BE2C (cell line): Measurements from ENCODE around the gene BRD1.
"Not testable (repeated sequence)": the region's sequence is repeated elsewhere in the genome, so short reads cannot be mapped to it uniquely, and the experiment has no call there.

Experiments used
- DNase-seq: peaks from one replicate; pipeline ENCODE4 v3.0.0-alpha.2; 2020
- H3K27me3 ChIP-seq: fragments of 250-450 bp; sonication (Bioruptor Pico); 2 replicates; pipeline ENCODE4 v1.5.1; 2020; ENCODE audit warnings: mild to moderate bottlenecking
- H3K36me3 ChIP-seq: fragments of 250-450 bp; sonication (Bioruptor Pico); 2 replicates; pipeline ENCODE4 v1.5.1; 2020; ENCODE audit warnings: mild to moderate bottlenecking
- H3K4me1 ChIP-seq: fragments of 250-450 bp; sonication (Bioruptor Pico); 2 replicates; pipeline ENCODE4 v1.5.1; 2020
- H3K4me3 ChIP-seq: 2 replicates; pipeline ENCODE4 v1.5.1; 2011; ENCODE audit warnings: low read depth, low read length
- H3K9me3 ChIP-seq: fragments of 250-450 bp; sonication (Bioruptor Pico); 2 replicates; pipeline ENCODE4 v1.5.1; 2020
- TF ChIP-seq, protein P1 (sequence below): IDR thresholded peaks from 2 replicates; pipeline ENCODE4 v1.5.1; 2012; ENCODE audit warnings: mild to moderate bottlenecking, low read depth, low read length

The BRD1 gene

DNA sequence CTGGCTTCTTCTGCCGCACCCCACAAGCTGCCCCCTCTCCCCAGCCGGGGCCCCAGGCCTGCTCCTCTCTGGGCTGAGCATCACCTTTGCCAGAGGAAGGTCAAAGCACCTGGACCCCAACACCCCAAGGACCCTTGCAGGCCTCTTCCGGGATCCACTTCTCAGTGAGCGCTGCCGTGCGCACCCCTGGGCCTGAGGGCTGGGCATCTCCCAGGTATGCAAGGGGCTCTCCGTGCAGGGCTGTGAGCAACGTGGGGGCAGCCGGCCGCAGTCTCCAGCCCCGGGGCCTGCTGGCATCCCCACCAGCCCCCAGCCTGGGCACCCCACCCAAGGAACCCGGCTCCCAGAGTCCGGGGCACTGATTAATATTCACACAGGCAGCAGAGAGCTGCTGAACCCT lies 64.0 kb downstream of the BRD1 start:
- Histone ChIP-seq H3K27me3 (no peaks in the 10 kb centered on the region), H3K36me3 (no peaks in the 10 kb centered on the region), H3K9me3 (no peaks in the 10 kb centered on the region), H3K4me3 (no peak overlapping the region), H3K4me1 (no peaks in the 10 kb centered on the region)
- no peak for DNase-seq
- TF ChIP-seq, protein P1, sequence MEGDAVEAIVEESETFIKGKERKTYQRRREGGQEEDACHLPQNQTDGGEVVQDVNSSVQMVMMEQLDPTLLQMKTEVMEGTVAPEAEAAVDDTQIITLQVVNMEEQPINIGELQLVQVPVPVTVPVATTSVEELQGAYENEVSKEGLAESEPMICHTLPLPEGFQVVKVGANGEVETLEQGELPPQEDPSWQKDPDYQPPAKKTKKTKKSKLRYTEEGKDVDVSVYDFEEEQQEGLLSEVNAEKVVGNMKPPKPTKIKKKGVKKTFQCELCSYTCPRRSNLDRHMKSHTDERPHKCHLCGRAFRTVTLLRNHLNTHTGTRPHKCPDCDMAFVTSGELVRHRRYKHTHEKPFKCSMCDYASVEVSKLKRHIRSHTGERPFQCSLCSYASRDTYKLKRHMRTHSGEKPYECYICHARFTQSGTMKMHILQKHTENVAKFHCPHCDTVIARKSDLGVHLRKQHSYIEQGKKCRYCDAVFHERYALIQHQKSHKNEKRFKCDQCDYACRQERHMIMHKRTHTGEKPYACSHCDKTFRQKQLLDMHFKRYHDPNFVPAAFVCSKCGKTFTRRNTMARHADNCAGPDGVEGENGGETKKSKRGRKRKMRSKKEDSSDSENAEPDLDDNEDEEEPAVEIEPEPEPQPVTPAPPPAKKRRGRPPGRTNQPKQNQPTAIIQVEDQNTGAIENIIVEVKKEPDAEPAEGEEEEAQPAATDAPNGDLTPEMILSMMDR: no peak

DNA sequence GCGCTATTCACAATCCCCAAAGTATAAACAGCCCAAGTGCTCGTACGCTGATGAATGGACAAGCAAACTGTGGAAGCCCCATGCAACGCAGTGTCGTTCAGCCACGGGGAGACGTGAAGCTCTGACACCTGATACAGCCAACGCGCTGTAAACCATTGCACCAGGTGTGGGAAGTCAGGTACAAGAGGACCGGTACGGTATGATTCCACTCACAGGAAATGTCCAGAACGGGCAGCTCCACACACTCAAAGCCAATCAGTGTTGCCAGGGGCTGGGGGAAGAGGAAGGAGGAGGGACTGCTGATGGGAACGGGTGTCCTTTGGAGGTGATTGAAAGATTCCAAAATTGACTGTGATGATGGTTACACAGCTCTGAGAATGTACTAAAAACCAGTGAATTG lies 64.5 kb downstream of the BRD1 start:
- no peak overlapping the region for H3K4me3 ChIP-seq
- TF ChIP-seq, protein P1: no peak

DNA sequence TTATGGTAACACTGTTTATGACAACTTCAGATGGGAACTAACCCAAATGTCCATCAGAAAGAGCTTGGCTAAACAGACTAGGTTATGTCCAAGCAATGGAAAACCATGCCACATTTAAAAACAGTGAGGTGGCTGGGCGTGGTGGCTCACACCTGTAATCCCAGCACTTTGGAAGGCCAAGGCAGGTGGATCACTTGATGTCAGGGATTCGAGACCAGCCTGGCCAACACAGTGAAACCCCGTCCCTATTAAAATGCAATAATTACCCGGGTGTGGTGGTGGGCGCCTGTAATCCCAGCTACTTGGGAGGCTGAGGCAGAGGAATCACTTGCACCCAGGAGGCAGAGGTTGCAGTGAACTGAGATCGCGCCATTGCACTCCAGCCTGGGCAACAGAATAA lies 65.1 kb downstream of the BRD1 start:
- not testable (repeated sequence) for H3K27me3 ChIP-seq, DNase-seq, H3K9me3 ChIP-seq, H3K4me1 ChIP-seq, H3K4me3 ChIP-seq, H3K36me3 ChIP-seq

More for the DNA sequence above, 64.5 kb downstream of the BRD1 start:
- DNase-seq: no peak
- Histone ChIP-seq H3K36me3 (no peaks in the 10 kb centered on the region), H3K9me3 (no peaks in the 10 kb centered on the region), H3K4me1 (no peaks in the 10 kb centered on the region), H3K27me3 (no peaks in the 10 kb centered on the region)

DNA sequence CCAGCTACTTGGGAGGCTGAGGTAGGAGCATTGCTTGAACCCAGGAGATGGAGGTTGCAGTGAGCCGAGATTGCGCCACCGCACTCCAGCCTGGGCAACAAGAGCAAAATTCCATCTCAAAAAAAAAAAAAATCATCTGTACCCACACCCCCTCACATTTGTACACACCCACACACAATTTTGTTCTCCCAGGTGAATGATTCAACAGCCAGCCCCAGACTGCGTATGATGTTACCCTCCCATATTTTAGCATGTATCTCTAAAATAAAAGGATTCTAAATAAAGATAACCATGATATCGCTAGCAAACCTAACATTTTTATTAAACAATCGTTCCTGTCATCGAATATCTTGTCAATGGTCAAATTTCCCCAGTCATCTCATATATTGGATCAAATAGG lies 65.8 kb downstream of the BRD1 start:
- H3K36me3 ChIP-seq: no peaks in the 10 kb centered on the region
- DNase-seq: no peak
- TF ChIP-seq, protein P1: no peak
- no peak overlapping the region for H3K4me3 ChIP-seq
- no peaks in the 10 kb centered on the region for H3K27me3 ChIP-seq
- H3K9me3 ChIP-seq: no peaks in the 10 kb centered on the region
- no peaks in the 10 kb centered on the region for H3K4me1 ChIP-seq

DNA sequence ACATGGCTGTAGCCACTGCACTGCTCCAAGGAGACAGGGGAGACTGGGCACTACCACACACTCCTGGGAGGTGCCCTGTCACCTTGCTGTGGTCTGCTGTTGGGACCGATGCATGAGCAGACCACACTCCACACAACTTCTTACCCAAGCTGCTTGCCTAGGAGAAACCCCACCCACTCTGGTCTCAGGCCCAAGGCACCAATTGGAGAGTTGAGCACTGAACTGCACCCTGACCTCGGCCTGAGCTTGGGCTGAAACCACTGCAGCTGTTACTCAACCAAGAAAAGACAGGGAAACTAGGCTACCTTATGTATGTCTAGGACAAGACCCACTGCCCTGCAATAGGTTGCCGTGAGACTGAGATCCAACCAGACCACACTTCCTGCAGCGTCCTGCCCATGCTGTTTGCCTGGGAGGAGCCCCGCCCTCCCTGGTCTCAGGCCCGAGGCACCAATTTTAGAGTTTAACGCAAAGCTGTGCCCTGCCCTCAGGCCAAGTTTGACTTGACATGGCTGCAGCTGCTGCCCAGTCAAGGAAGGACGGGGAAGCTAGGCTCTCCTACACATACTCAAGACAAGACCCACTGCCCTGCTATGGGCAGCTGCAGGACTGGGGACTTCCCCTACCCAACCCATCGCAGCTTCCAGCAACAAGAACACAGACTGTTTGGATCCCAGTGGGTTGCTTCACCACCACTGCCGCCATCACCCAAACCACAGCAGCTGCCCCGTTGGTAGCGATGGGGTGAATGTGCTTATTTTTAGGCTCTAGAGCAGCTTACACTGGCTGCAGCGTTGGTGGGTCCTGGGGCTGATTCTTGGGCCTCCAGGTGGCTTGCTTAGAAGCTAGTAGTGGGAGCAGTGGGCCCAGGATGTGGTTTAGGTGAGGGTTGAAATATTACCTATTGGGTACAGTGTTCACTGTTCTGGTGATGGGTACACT lies 66.8 kb downstream of the BRD1 start:
- no peaks in the 10 kb centered on the region for H3K36me3 ChIP-seq
- no peaks in the 10 kb centered on the region for H3K9me3 ChIP-seq
- no peaks in the 10 kb centered on the region for H3K27me3 ChIP-seq
- no peak overlapping the region for H3K4me3 ChIP-seq
- H3K4me1 ChIP-seq: no peaks in the 10 kb centered on the region
- TF ChIP-seq, protein P1: no peak
- no peak for DNase-seq

DNA sequence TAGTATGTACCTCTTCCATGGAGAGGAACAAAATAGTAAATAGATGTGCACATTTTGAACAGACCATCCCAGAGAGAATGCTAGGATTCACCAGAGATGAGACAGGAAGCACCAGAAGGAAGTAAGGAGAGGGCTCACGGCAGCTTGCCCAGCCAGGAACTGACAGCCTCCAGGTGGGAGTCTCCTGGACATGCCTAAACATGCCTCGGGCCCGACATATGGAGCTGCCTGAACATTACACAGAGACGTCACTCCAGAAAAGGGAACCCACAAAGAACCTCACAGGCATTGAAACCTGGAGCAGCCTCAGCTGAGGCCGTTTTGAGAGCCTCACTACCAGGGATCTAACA lies 67.4 kb downstream of the BRD1 start:
- H3K27me3 ChIP-seq: no peaks in the 10 kb centered on the region
- DNase-seq: no peak
- H3K4me3 ChIP-seq: no peak overlapping the region
- H3K4me1 ChIP-seq: no peaks in the 10 kb centered on the region
- H3K9me3 ChIP-seq: no peaks in the 10 kb centered on the region
- TF ChIP-seq, protein P1: no peak
- no peaks in the 10 kb centered on the region for H3K36me3 ChIP-seq
